T-cell (primary cell): Measurements from ENCODE around the gene TENT4A. TPM values are rescaled to one million over a fixed set of nuclear protein-coding genes. Genes with fewer than 3 reads are reported as not detected.
A peak's percentile ranks its signal among the peaks of the same experiment; 100 is the strongest.

Experiments used
- ATAC-seq, 4 experiments: fragments of 200-7000 bp in 3 of 4; fragments of 150-1000 bp in 1 of 4; cut with Tn5 transposase; replicated peaks in 1 of 4; 1 replicate in 3 of 4; 2 replicates in 1 of 4; pipeline ENCODE4 v1.10.0; 2021; ENCODE audit warnings: moderate library complexity in 3 of 4, mild to moderate bottlenecking in 2 of 4, moderate number of reproducible peaks in 1 of 4
- CTCF ChIA-PET, 2 donors: fragments of 300-600 bp; sonication (Branson Sonifier 250); formaldehyde crosslinking; loops; one replicate each; lab custom pipeline; 2022; ENCODE audit warnings: antibody characterized with exemption in 2 of 2; lab: Charles Lee
- POLR2A ChIA-PET, 2 donors: fragments of 300-600 bp; sonication (Branson Sonifier 250); formaldehyde crosslinking; loops; one replicate each; lab custom pipeline; 2022; ENCODE audit warnings: antibody characterized with exemption in 2 of 2; lab: Charles Lee
- DNase-seq, 35 experiments: peaks; one replicate each; pipeline versions ENCODE4 v3.0.0 to v3.0.0-alpha.2; 2013 to 2023
- H3K27ac ChIP-seq: one replicate; pipeline ENCODE4 v1.5.1; 2013; ENCODE audit warnings: low read length
- H3K27me3 ChIP-seq, 2 experiments: replicated peaks in 1 of 2; 1 replicate in 1 of 2; 2 replicates in 1 of 2; pipeline versions ENCODE4 v1.6.1 to v1.7.0; 2013; ENCODE audit warnings: low read length in 1 of 2, mixed read lengths in 1 of 2; ENCODE audit not compliant: control insufficient read depth in 2 of 2, insufficient read depth in 2 of 2; ENCODE audit errors: extremely low read depth in 1 of 2
- H3K36me3 ChIP-seq, 2 donors: 1 replicate in 1 of 2; 2 replicates in 1 of 2; pipeline versions ENCODE4 v1.6.1 to v1.7.0; 2013; ENCODE audit warnings: low read length in 1 of 2; ENCODE audit not compliant: control insufficient read depth in 2 of 2, insufficient read depth in 1 of 2; ENCODE audit errors: extremely low read depth in 1 of 2
- H3K4me1 ChIP-seq, 2 experiments: 1 replicate in 1 of 2; 2 replicates in 1 of 2; pipeline versions ENCODE4 v1.6.1 to v1.7.0; 2013; ENCODE audit warnings: low read length in 2 of 2, mixed read lengths in 1 of 2; ENCODE audit not compliant: insufficient read depth in 2 of 2, control insufficient read depth in 1 of 2; ENCODE audit errors: extremely low read depth in 1 of 2
- H3K4me3 ChIP-seq, 2 donors: 1 replicate in 1 of 2; 2 replicates in 1 of 2; pipeline versions ENCODE4 v1.5.1 to v1.7.0; 2013; ENCODE audit warnings: mild to moderate bottlenecking in 2 of 2, low read length in 1 of 2, moderate library complexity in 1 of 2; ENCODE audit not compliant: control insufficient read depth in 1 of 2; ENCODE audit errors: extremely low read depth in 1 of 2
- H3K9me3 ChIP-seq: 2 replicates; pipeline ENCODE4 v1.7.0; 2013
- H3K27ac Mint-ChIP-seq, 2 donors: one replicate each; pipeline ENCODE4 v1.8.0; 2020 to 2021; ENCODE audit warnings: mild to moderate bottlenecking in 2 of 2, mixed read lengths in 2 of 2
- H3K27me3 Mint-ChIP-seq, 2 donors: one replicate each; pipeline ENCODE4 v1.8.0; 2021 to 2022; ENCODE audit warnings: mixed read lengths in 2 of 2
- H3K36me3 Mint-ChIP-seq: one replicate; pipeline ENCODE4 v1.8.0; 2021; ENCODE audit warnings: mixed read lengths
- H3K4me1 Mint-ChIP-seq, 3 donors: one replicate each; pipeline ENCODE4 v1.8.0; 2020 to 2022; ENCODE audit warnings: mixed read lengths in 3 of 3, mild to moderate bottlenecking in 1 of 3
- H3K4me3 Mint-ChIP-seq, 3 donors: one replicate each; pipeline ENCODE4 v1.8.0; 2020 to 2022; ENCODE audit warnings: mild to moderate bottlenecking in 3 of 3, mixed read lengths in 3 of 3, moderate library complexity in 3 of 3
- H3K9me3 Mint-ChIP-seq, 3 donors: one replicate each; pipeline ENCODE4 v1.8.0; 2020 to 2022; ENCODE audit warnings: mixed read lengths in 3 of 3
- WGBS: methylation state at CpG from one replicate; pipeline ENCODE4 v1.1.5; 2013; ENCODE audit warnings: missing lambda C conversion rate; ENCODE audit not compliant: insufficient coverage; 5-methylcytosine and 5-hydroxymethylcytosine counted together
- total RNA-seq, 35 experiments: library from RNA in 6 of 35; stranded (reverse) in 6 of 35; fragments of 120-200 nt in 1 of 35; gene quantifications; one replicate each; pipeline versions ENCODE4 v1.2.1 to v1.2.4 and lab custom pipeline; 2013 to 2026

The TENT4A gene
- total RNA-seq, 5 donors from 2014 or later (not counting 1 experiment from before 2014, with no cell fraction given): 42.7 to 62.9 (median 45.6) TPM

- no peak overlapping the region for H3K4me3 Mint-ChIP-seq
- ChIA-PET CTCF (no interaction called here), POLR2A (no interaction called here)
- H3K27ac Mint-ChIP-seq: no peak overlapping the region
- H3K36me3 Mint-ChIP-seq: no peaks in the 10 kb centered on the region
- WGBS: 53% methylated on average over 3 of the region's 6 CpGs
- Histone ChIP-seq H3K4me3 (no peak overlapping the region), H3K9me3 (no peaks in the 10 kb centered on the region), H3K27me3 (peaks cover 0 to 8% of the 10 kb centered on the region in 2 experiments), H3K27ac (no peak overlapping the region), H3K36me3 (no peaks in the 10 kb centered on the region), H3K4me1 (peaks cover 2 to 9% of the 10 kb centered on the region in 2 experiments)
- ATAC-seq (no peak), DNase-seq (no peak)
- peaks cover 7 to 8% (median 8%) of the 10 kb centered on the region in 3 donors for H3K4me1 Mint-ChIP-seq
- H3K9me3 Mint-ChIP-seq: no peaks in the 10 kb centered on the region
- peaks cover 0 to 1% of the 10 kb centered on the region in 2 donors for H3K27me3 Mint-ChIP-seq
Observed at GRCh38 chr5:6707852-6708251, 5.4 kb upstream of the TENT4A start.

- ChIA-PET CTCF (interaction anchor here in 1 of 2 donors (1.1 kb wide), 1 partner anchor 1291 kb away, joined by 3 read pairs; no protein-coding TSS in a partner anchor), POLR2A (no interaction called here)
- Mint-ChIP-seq H3K27ac (no peak overlapping the region), H3K4me3 (no peak overlapping the region), H3K9me3 (no peaks in the 10 kb centered on the region), H3K36me3 (no peaks in the 10 kb centered on the region), H3K27me3 (peaks cover 0 to 1% of the 10 kb centered on the region in 2 donors), H3K4me1 (peaks cover 7 to 8% (median 8%) of the 10 kb centered on the region in 3 donors)
- Histone ChIP-seq H3K9me3 (no peaks in the 10 kb centered on the region), H3K27ac (no peak overlapping the region), H3K4me1 (peaks cover 2 to 9% of the 10 kb centered on the region in 2 experiments), H3K36me3 (no peaks in the 10 kb centered on the region), H3K4me3 (no peak overlapping the region), H3K27me3 (peaks cover 0 to 8% of the 10 kb centered on the region in 2 experiments)
- ATAC-seq (no peak), DNase-seq (no peak)
- 100% methylated on average over 1 of the region's 1 CpG for WGBS
Observed at GRCh38 chr5:6708814-6709213, 4.4 kb upstream of the TENT4A start.

- no peak overlapping the region for H3K4me3 ChIP-seq
- WGBS: no CpG with 5 or more reads among the region's 5 CpGs
- no peak overlapping the region for H3K27ac ChIP-seq
- peaks cover 0 to 4% of the 10 kb centered on the region in 2 experiments for H3K27me3 ChIP-seq
- Mint-ChIP-seq H3K36me3 (no peaks in the 10 kb centered on the region), H3K27ac (no peak overlapping the region), H3K9me3 (no peaks in the 10 kb centered on the region), H3K4me1 (peaks cover 8 to 10% (median 9%) of the 10 kb centered on the region in 3 donors), H3K4me3 (peak overlapping the region in 1 of 3 donors; percentile 84), H3K27me3 (no peaks in the 10 kb centered on the region)
- no peaks in the 10 kb centered on the region for H3K9me3 ChIP-seq
- no peaks in the 10 kb centered on the region for H3K36me3 ChIP-seq
- POLR2A ChIA-PET: no interaction called here
- ATAC-seq (no peak), DNase-seq (no peak)
- peaks cover 4 to 9% of the 10 kb centered on the region in 2 experiments for H3K4me1 ChIP-seq
- CTCF ChIA-PET: interaction anchor here in 1 of 2 donors (0.6 kb wide), 1 partner anchor 1268 kb away, joined by 3 read pairs; no protein-coding TSS in a partner anchor
Observed at GRCh38 chr5:6710070-6710469, 3.2 kb upstream of the TENT4A start.

GRCh38 chr5:6710551-6711318, 2.5 kb upstream of the TENT4A start:
- peaks cover 11 to 13% of the 10 kb centered on the region in 2 experiments for H3K4me1 ChIP-seq
- POLR2A ChIA-PET: interaction anchor here in 1 of 2 donors (0.6 kb wide), 1 partner anchor 73 kb away, joined by 3 read pairs; no protein-coding TSS in a partner anchor
- DNase-seq (no peak), ATAC-seq (no peak)
- WGBS: 89% methylated on average over 10 of the region's 13 CpGs
- H3K4me3 ChIP-seq: no peak overlapping the region
- CTCF ChIA-PET: interaction anchor here in 1 of 2 donors (0.6 kb wide), 2 partner anchors 1269 to 1293 kb away, joined by 3 to 6 read pairs; no protein-coding TSS in a partner anchor
- Mint-ChIP-seq H3K4me1 (peaks cover 8 to 16% (median 13%) of the 10 kb centered on the region in 3 donors), H3K27me3 (no peaks in the 10 kb centered on the region), H3K9me3 (no peaks in the 10 kb centered on the region), H3K36me3 (no peaks in the 10 kb centered on the region), H3K27ac (peak overlapping the region in 1 of 2 donors; percentile 35), H3K4me3 (peak overlapping the region; percentile 47 to 84 (median 59))
- no peaks in the 10 kb centered on the region for H3K36me3 ChIP-seq
- no peaks in the 10 kb centered on the region for H3K9me3 ChIP-seq
- peaks cover 0 to 2% of the 10 kb centered on the region in 2 experiments for H3K27me3 ChIP-seq
- no peak overlapping the region for H3K27ac ChIP-seq

GRCh38 chr5:6711409-6712141, 1.7 kb upstream of the TENT4A start:
- ChIA-PET CTCF (interaction anchor here in 1 of 2 donors (0.6 kb wide), 1 partner anchor 1294 kb away, joined by 6 read pairs; no protein-coding TSS in a partner anchor), POLR2A (interaction anchor here in 1 of 2 donors (0.6 to 0.7 kb wide), 2 partner anchors 15 to 74 kb away, joined by 3 read pairs; no protein-coding TSS in a partner anchor)
- Mint-ChIP-seq H3K27me3 (no peaks in the 10 kb centered on the region), H3K36me3 (no peaks in the 10 kb centered on the region), H3K27ac (peak overlapping the region; percentile 79 to 86), H3K9me3 (no peaks in the 10 kb centered on the region), H3K4me1 (peaks cover 17 to 24% (median 20%) of the 10 kb centered on the region in 3 donors), H3K4me3 (peak overlapping the region; percentile 84 to 86 (median 86))
- Histone ChIP-seq H3K4me1 (peaks cover 18 to 22% of the 10 kb centered on the region in 2 experiments), H3K9me3 (no peaks in the 10 kb centered on the region), H3K27me3 (peaks cover 0 to 2% of the 10 kb centered on the region in 2 experiments), H3K27ac (peak overlapping the region; percentile 50), H3K36me3 (no peaks in the 10 kb centered on the region), H3K4me3 (peak overlapping the region; percentile 60 to 82)
- ATAC-seq (no peak), DNase-seq (no peak)
- 83% methylated on average over 4 of the region's 15 CpGs for WGBS

GRCh38 chr5:6712142-6712576, 1.1 kb upstream of the TENT4A start:
- peak overlapping the region; percentile 79 to 86 for H3K27ac Mint-ChIP-seq
- H3K36me3 Mint-ChIP-seq: no peaks in the 10 kb centered on the region
- H3K27ac ChIP-seq: peak overlapping the region; percentile 50
- peaks cover 0 to 2% of the 10 kb centered on the region in 2 experiments for H3K27me3 ChIP-seq
- WGBS: under 1% methylated on average over 36 of the region's 36 CpGs
- ATAC-seq: peak in 3 of 4 experiments; percentile 4 to 8 (median 8)
- CTCF ChIA-PET: no interaction called here
- H3K4me3 Mint-ChIP-seq: peak overlapping the region; percentile 84 to 86 (median 86)
- peaks cover 22 to 30% (median 26%) of the 10 kb centered on the region in 3 donors for H3K4me1 Mint-ChIP-seq
- H3K9me3 ChIP-seq: no peaks in the 10 kb centered on the region
- POLR2A ChIA-PET: interaction anchor here in 1 of 2 donors (0.7 kb wide), 1 partner anchor 14 kb away, joined by 3 read pairs; no protein-coding TSS in a partner anchor
- H3K27me3 Mint-ChIP-seq: no peaks in the 10 kb centered on the region
- peak in 20 of 35 experiments; percentile 19 to 58 (median 29) for DNase-seq
- no peaks in the 10 kb centered on the region for H3K36me3 ChIP-seq
- H3K4me3 ChIP-seq: peak overlapping the region; percentile 60 to 82
- H3K9me3 Mint-ChIP-seq: no peaks in the 10 kb centered on the region
- peaks cover 18 to 27% of the 10 kb centered on the region in 2 experiments for H3K4me1 ChIP-seq
